Mesendoderm (in vitro differentiated cells): ENCODE results near the gene RWDD2A. TPM values are rescaled to one million over a fixed set of nuclear protein-coding genes. Genes with fewer than 3 reads are reported as not detected.
A peak's percentile ranks its signal among the peaks of the same experiment; 100 is the strongest.

Experiments used
- DNase-seq: peaks from one replicate; pipeline ENCODE4 v3.0.0; 2013
- H2AK5ac ChIP-seq: 2 replicates; pipeline ENCODE4 v1.6.1; 2013; ENCODE audit warnings: low read length, inconsistent platforms
- H2BK120ac ChIP-seq: 2 replicates; pipeline ENCODE4 v1.6.1; 2013; ENCODE audit warnings: low read depth, mild to moderate bottlenecking, low read length, moderate library complexity, mixed read lengths
- H2BK15ac ChIP-seq: replicated peaks from 2 replicates; pipeline ENCODE4 v1.6.1; 2013; ENCODE audit warnings: low read depth, mild to moderate bottlenecking, moderate library complexity
- H2BK5ac ChIP-seq: 2 replicates; pipeline ENCODE4 v1.6.1; 2013; ENCODE audit warnings: low read length, inconsistent platforms
- H3K18ac ChIP-seq: 2 replicates; pipeline ENCODE4 v1.6.1; 2013; ENCODE audit warnings: mild to moderate bottlenecking, low read length, mixed read lengths
- H3K23ac ChIP-seq: one replicate; pipeline ENCODE4 v1.6.1; 2013; ENCODE audit warnings: low read length
- H3K27ac ChIP-seq: 2 replicates; pipeline ENCODE4 v1.5.1; 2013; ENCODE audit warnings: low read depth, mild to moderate bottlenecking, inconsistent platforms, low read length, moderate library complexity
- H3K27me3 ChIP-seq: 2 replicates; pipeline ENCODE4 v1.6.1; 2013; ENCODE audit warnings: low read length, control low read depth, mild to moderate bottlenecking, inconsistent platforms; ENCODE audit not compliant: insufficient read depth, poor library complexity
- H3K36me3 ChIP-seq: 2 replicates; pipeline ENCODE4 v1.6.1; 2013; ENCODE audit warnings: low read length, inconsistent platforms; ENCODE audit not compliant: control insufficient read depth, insufficient read depth
- H3K4ac ChIP-seq: one replicate; pipeline ENCODE4 v1.6.1; 2013; ENCODE audit warnings: low read depth, mild to moderate bottlenecking, low read length, moderate library complexity
- H3K4me1 ChIP-seq: 2 replicates; pipeline ENCODE4 v1.6.1; 2013; ENCODE audit warnings: low read depth, low read length, inconsistent platforms; ENCODE audit not compliant: control insufficient read depth
- H3K4me2 ChIP-seq: 2 replicates; pipeline ENCODE4 v1.6.1; 2013; ENCODE audit warnings: low read length
- H3K4me3 ChIP-seq: 2 replicates; pipeline ENCODE4 v1.5.1; 2013; ENCODE audit warnings: mild to moderate bottlenecking, low read length
- H3K56ac ChIP-seq: one replicate; pipeline ENCODE4 v1.6.1; 2013; ENCODE audit warnings: low read length
- H3K79me1 ChIP-seq: 2 replicates; pipeline ENCODE4 v1.6.1; 2013; ENCODE audit warnings: low read length, inconsistent platforms
- H3K79me2 ChIP-seq: 2 replicates; pipeline ENCODE4 v1.6.1; 2013; ENCODE audit warnings: mild to moderate bottlenecking, low read length; ENCODE audit not compliant: control insufficient read depth, insufficient read depth
- H3K9ac ChIP-seq: 2 replicates; pipeline ENCODE4 v1.6.1; 2013; ENCODE audit warnings: low read length, inconsistent platforms
- H4K5ac ChIP-seq: one replicate; pipeline ENCODE4 v1.6.1; 2013; ENCODE audit warnings: low read length
- H4K8ac ChIP-seq: one replicate; pipeline ENCODE4 v1.6.1; 2013; ENCODE audit warnings: low read depth, mild to moderate bottlenecking, control low read depth, low read length, moderate library complexity
- WGBS: extraction: QIAGEN DNeasy Blood & Tissue Kit; methylation state at CpG from one replicate; pipeline ENCODE4 v1.1.7; 2013; ENCODE audit warnings: low lambda C conversion rate, missing lambda C conversion rate; ENCODE audit not compliant: insufficient coverage; ENCODE audit errors: extremely low coverage; 5-methylcytosine and 5-hydroxymethylcytosine counted together
- polyA plus RNA-seq, 2 experiments: library from polyadenylated mRNA; stranded (reverse); fragments of 200-250 nt; gene quantifications; one replicate each; pipeline ENCODE4 v1.2.3, GENCODE V29; 2013

RWDD2A gene
- polyA plus RNA-seq (2013, experiment 1 of 2), result 1.8 TPM
- polyA plus RNA-seq (2013, experiment 2 of 2), result 1.8 TPM

- Histone ChIP-seq H3K4me3 (peak within 1 kb of the TSS; percentile 93), H3K9ac (peak within 1 kb of the TSS; percentile 98), H3K36me3 (peaks cover 2% of the 10 kb centered on the region), H3K56ac (peak within 1 kb of the TSS; percentile 99), H3K4me1 (peaks cover 4% of the 10 kb centered on the region), H3K4ac (peak within 1 kb of the TSS; percentile 84), H4K5ac (no peak within 1 kb of the TSS), H2AK5ac (no peak within 1 kb of the TSS), H3K79me1 (peaks cover 10% of the 10 kb centered on the region), H2BK15ac (no peak within 1 kb of the TSS), H2BK5ac (peak within 1 kb of the TSS; percentile 70), H2BK120ac (no peak within 1 kb of the TSS), H3K23ac (peak within 1 kb of the TSS; percentile 60), H3K79me2 (peaks cover 24% of the 10 kb centered on the region), H4K8ac (no peak within 1 kb of the TSS), H3K4me2 (peak within 1 kb of the TSS; percentile 77), H3K27me3 (no peaks in the 10 kb centered on the region), H3K27ac (peak within 1 kb of the TSS; percentile 67), H3K18ac (peak within 1 kb of the TSS; percentile 83)
- peak; percentile 94 for DNase-seq
- no CpG with 5 or more reads among the region's 88 CpGs for WGBS
Observed at GRCh38 chr6:83192871-83193746, at the start of gene RWDD2A, which contains the start of gene PGM3. Gene RWDD2A, plus strand, starts transcription at chr6:83193357. Its CDS starts 1,095 bp downstream, at chr6:83194452. Gene PGM3, minus strand, starts transcription at chr6:83193265. Its CDS starts 2,253 bp downstream, at chr6:83191012.

GRCh38 chr6:83151114-83151513, 42.0 kb upstream of the RWDD2A start:
- no peaks in the 10 kb centered on the region for H3K27me3 ChIP-seq
- no peaks in the 10 kb centered on the region for H3K36me3 ChIP-seq
- no peak overlapping the region for H4K5ac ChIP-seq
- no peak overlapping the region for H4K8ac ChIP-seq
- H3K4ac ChIP-seq, result no peak overlapping the region
- no peak overlapping the region for H3K56ac ChIP-seq
- no peak overlapping the region for H3K18ac ChIP-seq
- no peaks in the 10 kb centered on the region for H3K79me2 ChIP-seq
- DNase-seq, result peak; percentile 25
- no peak overlapping the region for H2BK5ac ChIP-seq
- no peaks in the 10 kb centered on the region for H3K4me1 ChIP-seq
- no peak overlapping the region for H2BK120ac ChIP-seq
- no peaks in the 10 kb centered on the region for H3K79me1 ChIP-seq
- WGBS, result no CpG with 5 or more reads among the region's 2 CpGs
- no peak overlapping the region for H3K4me3 ChIP-seq
- H3K27ac ChIP-seq, result no peak overlapping the region
- no peak overlapping the region for H3K23ac ChIP-seq
- no peak overlapping the region for H2BK15ac ChIP-seq
- no peak overlapping the region for H3K9ac ChIP-seq
- H2AK5ac ChIP-seq, result no peak overlapping the region
- H3K4me2 ChIP-seq, result no peak overlapping the region

DNA sequence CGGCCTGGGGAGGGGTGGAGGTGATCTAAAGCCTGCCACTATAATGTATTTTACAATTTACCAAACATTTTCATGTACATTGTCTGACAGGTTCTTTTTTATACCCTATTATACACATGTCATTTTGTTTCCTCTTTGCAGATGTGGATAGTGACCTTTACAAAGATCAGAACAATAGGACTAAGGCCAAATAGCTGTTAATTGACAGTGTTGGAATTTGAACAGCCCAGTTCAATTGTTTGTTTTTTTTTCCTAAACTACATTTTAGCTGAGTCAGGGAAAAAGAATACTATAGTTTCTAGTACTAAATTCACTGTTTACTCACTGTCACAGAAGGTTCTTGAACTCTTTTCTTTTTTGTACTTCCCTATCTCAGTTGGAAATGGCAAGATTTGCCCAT, 40.2 kb upstream of the RWDD2A start:
- H3K9ac ChIP-seq, result no peak overlapping the region
- H3K79me2 ChIP-seq, result no peaks in the 10 kb centered on the region
- H3K79me1 ChIP-seq, result no peaks in the 10 kb centered on the region
- H4K8ac ChIP-seq, result no peak overlapping the region
- WGBS, result no CpG with 5 or more reads among the region's 1 CpG
- H3K4me2 ChIP-seq, result no peak overlapping the region
- H3K36me3 ChIP-seq, result no peaks in the 10 kb centered on the region
- no peak overlapping the region for H3K4ac ChIP-seq
- no peak overlapping the region for H3K23ac ChIP-seq
- H3K4me1 ChIP-seq, result no peaks in the 10 kb centered on the region
- no peak overlapping the region for H3K18ac ChIP-seq
- H3K4me3 ChIP-seq, result no peak overlapping the region
- H2BK120ac ChIP-seq, result no peak overlapping the region
- no peak overlapping the region for H2BK5ac ChIP-seq
- no peak overlapping the region for H3K27ac ChIP-seq
- no peak for DNase-seq
- H4K5ac ChIP-seq, result no peak overlapping the region
- H3K27me3 ChIP-seq, result no peaks in the 10 kb centered on the region
- no peak overlapping the region for H3K56ac ChIP-seq
- no peak overlapping the region for H2AK5ac ChIP-seq
- H2BK15ac ChIP-seq, result no peak overlapping the region

GRCh38 chr6:83153883-83154521, 39.2 kb upstream of the RWDD2A start:
- Histone ChIP-seq H3K18ac (no peak overlapping the region), H4K8ac (no peak overlapping the region), H3K9ac (no peak overlapping the region), H2BK120ac (no peak overlapping the region), H2BK15ac (no peak overlapping the region), H3K79me2 (no peaks in the 10 kb centered on the region), H3K56ac (no peak overlapping the region), H3K4me1 (no peaks in the 10 kb centered on the region), H3K4ac (no peak overlapping the region), H3K79me1 (no peaks in the 10 kb centered on the region), H3K4me3 (no peak overlapping the region), H3K23ac (no peak overlapping the region), H3K36me3 (no peaks in the 10 kb centered on the region), H2AK5ac (no peak overlapping the region), H3K4me2 (no peak overlapping the region), H3K27me3 (no peaks in the 10 kb centered on the region), H3K27ac (no peak overlapping the region), H4K5ac (no peak overlapping the region), H2BK5ac (no peak overlapping the region)
- no CpG with 5 or more reads among the region's 4 CpGs for WGBS
- no peak for DNase-seq

DNA sequence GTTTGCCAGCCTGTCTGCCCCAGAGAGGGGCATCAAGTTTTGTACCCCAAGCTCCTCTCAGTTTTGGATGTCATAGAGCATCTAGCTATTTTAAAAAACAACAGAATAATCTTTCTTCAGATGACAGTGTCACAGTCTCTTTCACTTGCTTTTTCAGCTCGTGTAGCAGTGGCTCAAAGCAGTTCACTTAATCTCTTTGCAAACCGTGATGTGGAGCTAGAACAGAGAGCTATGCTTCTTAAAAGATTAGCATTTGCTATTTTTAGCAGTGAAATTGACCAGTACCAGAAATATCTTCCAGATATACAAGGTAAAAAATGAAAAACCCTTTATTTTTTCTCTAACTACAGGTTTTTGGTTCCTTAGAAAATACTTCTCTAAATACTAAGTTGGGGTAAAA, 37.4 kb upstream of the RWDD2A start:
- Histone ChIP-seq H3K79me2 (no peaks in the 10 kb centered on the region), H3K4me2 (no peak overlapping the region), H3K4ac (no peak overlapping the region), H3K23ac (no peak overlapping the region), H3K9ac (no peak overlapping the region), H2BK15ac (no peak overlapping the region), H3K27me3 (no peaks in the 10 kb centered on the region), H3K18ac (no peak overlapping the region), H2BK120ac (no peak overlapping the region), H4K5ac (no peak overlapping the region), H3K4me1 (no peaks in the 10 kb centered on the region), H3K79me1 (no peaks in the 10 kb centered on the region), H3K36me3 (no peaks in the 10 kb centered on the region), H3K27ac (no peak overlapping the region), H3K56ac (no peak overlapping the region), H2BK5ac (no peak overlapping the region), H3K4me3 (no peak overlapping the region), H4K8ac (no peak overlapping the region), H2AK5ac (no peak overlapping the region)
- no CpG with 5 or more reads among the region's 2 CpGs for WGBS
- DNase-seq, result no peak
